Activated CD8-positive, alpha-beta T cell treated with anti-CD3 and anti-CD28 coated beads for 36 hours (primary cell): ENCODE data around the gene FLAD1. TPM values are rescaled to one million over a fixed set of nuclear protein-coding genes. Genes with fewer than 3 reads are reported as not detected.

Source experiments
- ATAC-seq: fragments of 200-7000 bp; cut with Tn5 transposase; one replicate; pipeline ENCODE4 v1.10.0; 2021; ENCODE audit warnings: mild to moderate bottlenecking, moderate library complexity
- CTCF ChIA-PET: fragments of 350-600 bp; sonication (Branson Sonifier 250); formaldehyde crosslinking; loops from one replicate; lab custom pipeline; 2021; ENCODE audit warnings: antibody characterized with exemption; lab: Charles Lee
- POLR2A ChIA-PET: fragments of 350-600 bp; sonication (Branson Sonifier 250); formaldehyde crosslinking; loops from one replicate; lab custom pipeline; 2021; ENCODE audit warnings: antibody characterized with exemption; lab: Charles Lee
- DNase-seq: peaks from one replicate; pipeline ENCODE4 v3.0.0-alpha.2; 2020
- H3K27ac Mint-ChIP-seq: one replicate; pipeline ENCODE4 v1.8.0; 2021; ENCODE audit warnings: mild to moderate bottlenecking, mixed read lengths
- H3K27me3 Mint-ChIP-seq: one replicate; pipeline ENCODE4 v1.8.0; 2021; ENCODE audit warnings: mixed read lengths
- H3K36me3 Mint-ChIP-seq: one replicate; pipeline ENCODE4 v1.8.0; 2021; ENCODE audit warnings: low read depth, mixed read lengths
- H3K4me1 Mint-ChIP-seq: one replicate; pipeline ENCODE4 v1.8.0; 2021; ENCODE audit warnings: low read depth, mixed read lengths
- H3K4me3 Mint-ChIP-seq: one replicate; pipeline ENCODE4 v1.8.0; 2021; ENCODE audit warnings: mild to moderate bottlenecking, moderate library complexity, mixed read lengths
- H3K9me3 Mint-ChIP-seq: one replicate; pipeline ENCODE4 v1.8.0; 2021; ENCODE audit warnings: mixed read lengths
- CTCF ChIP-seq: fragments of 200-600 bp; IDR thresholded peaks from one replicate; pipeline ENCODE4 v1.8.0; 2022; ENCODE audit warnings: antibody characterized with exemption, mild to moderate bottlenecking
- intact Hi-C: fragments of 100-400 bp; cut with micrococcal nuclease; formaldehyde crosslinking; loops from one replicate; pipeline ENCODE4 v1.10.0; 2022
- total RNA-seq, 2 experiments: library from RNA; stranded (reverse); gene quantifications; one replicate each; pipeline ENCODE4 v1.2.3, GENCODE V29; 2021

Gene FLAD1
- total RNA-seq, 2 experiments from 2014 or later: 31.5 to 32.9 TPM

GRCh38 chr1:154940651-154941194 lies 42.4 kb upstream of the FLAD1 start:
- Mint-ChIP-seq H3K4me1 (peaks cover 64% of the 10 kb centered on the region), H3K9me3 (no peaks in the 10 kb centered on the region), H3K4me3 (peak overlapping the region; percentile 1), H3K27ac (peak overlapping the region; percentile 92), H3K27me3 (no peaks in the 10 kb centered on the region), H3K36me3 (peaks cover 2% of the 10 kb centered on the region)
- ChIA-PET POLR2A (interaction anchor here (0.6 to 1.2 kb wide), 5 partner anchors 8 to 271 kb away, joined by 3 read pairs; no protein-coding TSS in a partner anchor), CTCF (interaction anchor here (0.7 to 5.8 kb wide), 10 partner anchors 9 to 440 kb away, joined by 3 to 49 read pairs (median 4); partner anchors contain the start of genes PBXIP1 and PYGO2)
- peak; percentile 13 for ATAC-seq
- no peak for TF ChIP-seq CTCF
- intact Hi-C loops: no loop called here
- DNase-seq: peak; percentile 62

- Mint-ChIP-seq H3K4me1 (peaks cover 61% of the 10 kb centered on the region), H3K27me3 (no peaks in the 10 kb centered on the region), H3K9me3 (no peaks in the 10 kb centered on the region), H3K36me3 (peaks cover under 1% of the 10 kb centered on the region), H3K27ac (peak overlapping the region; percentile 92), H3K4me3 (no peak overlapping the region)
- ChIA-PET CTCF (interaction anchor here (1.1 to 5.8 kb wide), 7 partner anchors 9 to 181 kb away, joined by 3 to 49 read pairs (median 5); partner anchors contain the start of genes PBXIP1 and PYGO2), POLR2A (interaction anchor here (0.7 to 1.0 kb wide), 2 partner anchors 9 to 43 kb away, joined by 3 read pairs; no protein-coding TSS in a partner anchor)
- intact Hi-C loops: no loop called here
- ATAC-seq (no peak), DNase-seq (peak; percentile 45)
- no peak for TF ChIP-seq CTCF
Observed at GRCh38 chr1:154941333-154942013, 41.7 kb upstream of the FLAD1 start.

- DNase-seq (peak; percentile 59), ATAC-seq (no peak)
- Mint-ChIP-seq H3K36me3 (no peaks in the 10 kb centered on the region), H3K4me3 (no peak overlapping the region), H3K4me1 (peaks cover 55% of the 10 kb centered on the region), H3K27me3 (no peaks in the 10 kb centered on the region), H3K9me3 (no peaks in the 10 kb centered on the region), H3K27ac (peak overlapping the region; percentile 92)
- intact Hi-C loops: no loop called here
- POLR2A ChIA-PET: interaction anchor here (0.5 to 2.5 kb wide), 6 partner anchors 8 to 338 kb away, joined by 3 to 10 read pairs (median 4); partner anchors contain the start of genes FLAD1, PMVK and PYGO2
- peak; percentile 92 for TF ChIP-seq CTCF
- CTCF ChIA-PET: interaction anchor here (0.7 to 1.9 kb wide), 27 partner anchors 9 to 399 kb away, joined by 3 to 12 read pairs (median 3); partner anchors contain the start of genes EFNA4 and SHC1
Observed at GRCh38 chr1:154943649-154944400, 39.3 kb upstream of the FLAD1 start.

- ChIA-PET POLR2A (interaction anchor here (0.5 to 2.5 kb wide), 6 partner anchors 9 to 339 kb away, joined by 3 to 10 read pairs (median 4); partner anchors contain the start of genes FLAD1, PMVK and PYGO2), CTCF (interaction anchor here (0.7 to 1.9 kb wide), 27 partner anchors 10 to 400 kb away, joined by 3 to 12 read pairs (median 3); partner anchors contain the start of genes EFNA4 and SHC1)
- peak overlapping the region; percentile 92 for H3K27ac Mint-ChIP-seq
- TF ChIP-seq CTCF: no peak
- H3K4me1 Mint-ChIP-seq: peaks cover 51% of the 10 kb centered on the region
- H3K9me3 Mint-ChIP-seq: no peaks in the 10 kb centered on the region
- ATAC-seq (no peak), DNase-seq (no peak)
- H3K27me3 Mint-ChIP-seq: no peaks in the 10 kb centered on the region
- H3K4me3 Mint-ChIP-seq: no peak overlapping the region
- no peaks in the 10 kb centered on the region for H3K36me3 Mint-ChIP-seq
- intact Hi-C loops: no loop called here
Observed at GRCh38 chr1:154944401-154945159, 38.6 kb upstream of the FLAD1 start.
